Prostate gland (tissue), 2 donors: Measurements from ENCODE around the gene JMJD1C. TPM values are rescaled to one million over a fixed set of nuclear protein-coding genes. Genes with fewer than 3 reads are reported as not detected.

ENCODE experiments used
- DNase-seq: peaks from one replicate; pipeline ENCODE4 v3.0.0-alpha.2; 2019; ENCODE audit warnings: low spot score
- H3K27ac ChIP-seq, 2 donors: fragments of 200-600 bp; sonication (generic); 2 replicates each; pipeline ENCODE4 v1.5.1; 2017 to 2019
- H3K27me3 ChIP-seq: fragments of 200-600 bp; sonication (generic); replicated peaks from 2 replicates; pipeline ENCODE4 v1.5.1; 2019; ENCODE audit not compliant: insufficient read depth
- H3K36me3 ChIP-seq, 2 donors: fragments of 200-600 bp; sonication (generic); 1 replicate in 1 of 2; 2 replicates in 1 of 2; pipeline versions ENCODE4 v1.5.1 to v1.8.1; 2017 to 2019
- H3K4me1 ChIP-seq: fragments of 200-600 bp; sonication (generic); replicated peaks from 2 replicates; pipeline ENCODE4 v1.5.1; 2019
- H3K4me3 ChIP-seq, 2 donors: fragments of 200-600 bp; sonication (generic); 2 replicates each; pipeline ENCODE4 v1.5.1; 2017 to 2019
- H3K9me3 ChIP-seq: fragments of 200-600 bp; sonication (generic); 2 replicates; pipeline ENCODE4 v1.5.1; 2017
- CTCF ChIP-seq, 4 experiments: fragments of 200-600 bp in 2 of 4; fragments of 450-650 bp in 2 of 4; sonication (generic) in 2 of 4; IDR thresholded peaks; 1 replicate in 3 of 4; 2 replicates in 1 of 4; pipeline ENCODE4 v1.5.1; 2016 to 2019; ENCODE audit warnings: antibody characterized with exemption in 4 of 4, mild to moderate bottlenecking in 2 of 4, moderate library complexity in 2 of 4
- POLR2A ChIP-seq: fragments of 450-650 bp; IDR thresholded peaks from one replicate; pipeline ENCODE4 v1.6.1; 2016; ENCODE audit warnings: antibody characterized with exemption, mild to moderate bottlenecking
- POLR2AphosphoS5 ChIP-seq: sonication (generic); formaldehyde crosslinking; IDR thresholded peaks from one replicate; pipeline ENCODE4 v1.6.1; 2017; ENCODE audit warnings: antibody characterized with exemption
- WGBS: methylation state at CpG from one replicate; pipeline ENCODE4 v1.1.5; 2018; 5-methylcytosine and 5-hydroxymethylcytosine counted together
- intact Hi-C: fragments of 100-400 bp; cut with DNase I; formaldehyde crosslinking; loops from one replicate; pipeline ENCODE4 v1.14.2; 2022
- total RNA-seq, 2 donors: library from RNA; depleted of rRNA; stranded (reverse); fragments of >200 nt; gene quantifications; one replicate each; pipeline ENCODE4 v1.1.0, GENCODE V29; 2016

JMJD1C gene
- total RNA-seq, 2 donors from 2014 or later, result 66.9 to 97.9 TPM

GRCh38 chr10:63173468-63174232, 292.1 kb downstream of the JMJD1C start:
- intact Hi-C loops, result no loop called here
- H3K36me3 ChIP-seq, result no peaks in the 10 kb centered on the region
- TF ChIP-seq CTCF (IDR thresholded peaks at IDR 0.05) (no peak), POLR2A (no peak), POLR2AphosphoS5 (no peak)
- no peaks in the 10 kb centered on the region for H3K27me3 ChIP-seq
- H3K4me1 ChIP-seq, result no peaks in the 10 kb centered on the region
- 88% methylated on average over 1 of the region's 1 CpG for WGBS
- H3K4me3 ChIP-seq, result no peak overlapping the region
- H3K9me3 ChIP-seq, result no peaks in the 10 kb centered on the region
- DNase-seq, result no peak
- no peak overlapping the region for H3K27ac ChIP-seq

- Histone ChIP-seq H3K4me3 (no peak overlapping the region), H3K27me3 (no peaks in the 10 kb centered on the region), H3K36me3 (no peaks in the 10 kb centered on the region), H3K27ac (no peak overlapping the region), H3K4me1 (no peaks in the 10 kb centered on the region), H3K9me3 (no peaks in the 10 kb centered on the region)
- TF ChIP-seq CTCF (IDR thresholded peaks at IDR 0.05) (no peak), POLR2A (no peak), POLR2AphosphoS5 (no peak)
- intact Hi-C loops, result no loop called here
- 92% methylated on average over 1 of the region's 1 CpG for WGBS
- DNase-seq, result no peak
These were observed 293.9 kb downstream of the JMJD1C start for GRCh38 chr10:63171926-63172325.

- Histone ChIP-seq H3K4me1 (no peaks in the 10 kb centered on the region), H3K9me3 (no peaks in the 10 kb centered on the region), H3K36me3 (no peaks in the 10 kb centered on the region), H3K27ac (no peak overlapping the region), H3K4me3 (no peak overlapping the region), H3K27me3 (no peaks in the 10 kb centered on the region)
- TF ChIP-seq CTCF (IDR thresholded peaks at IDR 0.05) (no peak), POLR2AphosphoS5 (no peak), POLR2A (no peak)
- no peak for DNase-seq
- intact Hi-C loops, result no loop called here
- WGBS, result 53% methylated on average over 1 of the region's 1 CpG
These were observed 294.4 kb downstream of the JMJD1C start for GRCh38 chr10:63171255-63171855.

- Histone ChIP-seq H3K27me3 (no peaks in the 10 kb centered on the region), H3K4me1 (no peaks in the 10 kb centered on the region), H3K27ac (no peak overlapping the region), H3K36me3 (no peaks in the 10 kb centered on the region), H3K9me3 (no peaks in the 10 kb centered on the region), H3K4me3 (no peak overlapping the region)
- no peak for DNase-seq
- WGBS, result 60% methylated on average over 2 of the region's 2 CpGs
- no peak for TF ChIP-seq POLR2AphosphoS5
- no peak for TF ChIP-seq CTCF (IDR thresholded peaks at IDR 0.05)
- TF ChIP-seq POLR2A, result no peak
- intact Hi-C loops, result loop anchor here (5.0 kb wide), 2 partner anchors 463 to 553 kb away; no protein-coding TSS in a partner anchor
These were observed 296.2 kb downstream of the JMJD1C start for GRCh38 chr10:63169624-63170023.
